DMS153 (cell line): ENCODE measurements around the gene SH3YL1.

Experiments used
- DNase-seq: peaks from one replicate; lab custom pipeline; 2025; lab: John Stamatoyannopoulos, UW

SH3YL1 gene

GRCh38 chr2:216068-216467, 47.8 kb downstream of the SH3YL1 start:
- no peak for DNase-seq

GRCh38 chr2:213932-214693, 49.7 kb downstream of the SH3YL1 start:
- DNase-seq: no peak

- no peak for DNase-seq
Measured at GRCh38 chr2:211486-212184, 52.2 kb downstream of the SH3YL1 start.

- DNase-seq: no peak
Measured at GRCh38 chr2:210660-211059, 53.2 kb downstream of the SH3YL1 start.

GRCh38 chr2:209470-209869, 54.4 kb downstream of the SH3YL1 start:
- no peak for DNase-seq

- DNase-seq: no peak
Measured at GRCh38 chr2:208335-208734, 55.5 kb downstream of the SH3YL1 start.

- no peak for DNase-seq
Measured at GRCh38 chr2:203984-204383, 59.8 kb downstream of the SH3YL1 start.

- no peak for DNase-seq
Measured at GRCh38 chr2:203401-203800, 60.4 kb downstream of the SH3YL1 start.

- DNase-seq: no peak
Measured at GRCh38 chr2:202945-203344, 60.9 kb downstream of the SH3YL1 start.

- no peak for DNase-seq
Measured at GRCh38 chr2:201648-202433, 62.0 kb downstream of the SH3YL1 start.

GRCh38 chr2:199041-199966, 64.5 kb downstream of the SH3YL1 start:
- no peak for DNase-seq

GRCh38 chr2:196406-196805, 67.4 kb downstream of the SH3YL1 start:
- DNase-seq: no peak

- DNase-seq: no peak
Measured at GRCh38 chr2:195932-196331, 67.9 kb downstream of the SH3YL1 start.

- no peak for DNase-seq
Measured at GRCh38 chr2:193141-193671, 70.6 kb downstream of the SH3YL1 start.

GRCh38 chr2:191311-192190, 72.3 kb downstream of the SH3YL1 start:
- DNase-seq: no peak

GRCh38 chr2:187825-188224, 76.0 kb downstream of the SH3YL1 start:
- DNase-seq: no peak

- no peak for DNase-seq
Measured at GRCh38 chr2:185221-185620, 78.6 kb downstream of the SH3YL1 start.

GRCh38 chr2:184695-185094, 79.1 kb downstream of the SH3YL1 start:
- no peak for DNase-seq

GRCh38 chr2:182509-183122, 81.2 kb downstream of the SH3YL1 start:
- no peak for DNase-seq

- DNase-seq: no peak
Measured at GRCh38 chr2:180311-180710, 83.5 kb downstream of the SH3YL1 start.
